Stimulated activated CD4-positive, alpha-beta T cell treated with anti-CD3 and anti-CD28 coated beads, Interleukin-1b, Interleukin-23, amount 100 ng/mL, for 48 hours (primary cell): ENCODE results near the gene PRMT2.

ENCODE experiments used
- DNase-seq: peaks from one replicate; pipeline ENCODE4 v3.0.0-alpha.2; 2020

Gene PRMT2

DNA sequence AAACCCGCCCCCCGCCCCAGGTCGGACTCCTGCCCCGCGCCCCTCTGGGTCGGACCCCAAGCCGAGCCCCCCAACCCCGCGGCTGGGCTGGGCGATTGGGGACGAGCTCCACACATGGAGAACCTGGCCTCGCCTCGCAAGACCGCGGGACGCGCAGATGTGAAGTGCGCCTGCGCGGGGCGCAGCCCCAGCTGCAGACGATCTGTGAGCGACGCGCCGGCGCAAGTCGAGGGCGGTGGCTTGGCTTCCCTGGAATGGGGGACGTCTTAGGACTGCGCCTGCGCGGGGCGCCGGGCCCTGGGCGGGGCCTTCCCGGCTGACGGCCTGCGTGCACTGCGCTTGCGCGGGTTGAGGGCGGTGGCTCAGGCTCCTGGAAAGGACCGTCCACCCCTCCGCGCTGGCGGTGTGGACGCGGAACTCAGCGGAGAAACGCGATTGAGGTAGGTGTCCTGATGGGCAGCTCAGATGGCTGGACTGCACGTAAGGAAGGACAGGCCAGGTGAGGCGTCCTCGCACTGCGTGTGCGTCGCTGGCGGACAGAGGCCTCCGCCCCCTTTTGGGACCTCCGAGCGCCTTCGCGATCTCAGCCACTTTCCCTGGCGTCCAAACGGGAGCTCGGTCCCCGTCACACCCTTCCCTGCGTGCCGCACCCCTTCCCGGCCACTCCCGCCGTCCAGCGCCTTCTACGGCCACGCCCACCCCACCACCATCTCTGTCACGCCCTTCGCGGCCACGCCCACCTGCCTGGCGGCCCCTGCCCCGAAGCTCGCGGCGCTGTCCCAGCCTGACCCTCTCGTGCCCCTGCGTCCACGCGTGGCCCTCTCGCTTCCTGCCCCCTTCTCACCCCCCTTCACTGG, at the start of gene PRMT2:
Gene PRMT2, plus strand, starts transcription at position 351 of the 857 bp plus-strand sequence. CDS start 1,278 bp downstream, outside the sequence.
- DNase-seq: peak; percentile 97

DNA sequence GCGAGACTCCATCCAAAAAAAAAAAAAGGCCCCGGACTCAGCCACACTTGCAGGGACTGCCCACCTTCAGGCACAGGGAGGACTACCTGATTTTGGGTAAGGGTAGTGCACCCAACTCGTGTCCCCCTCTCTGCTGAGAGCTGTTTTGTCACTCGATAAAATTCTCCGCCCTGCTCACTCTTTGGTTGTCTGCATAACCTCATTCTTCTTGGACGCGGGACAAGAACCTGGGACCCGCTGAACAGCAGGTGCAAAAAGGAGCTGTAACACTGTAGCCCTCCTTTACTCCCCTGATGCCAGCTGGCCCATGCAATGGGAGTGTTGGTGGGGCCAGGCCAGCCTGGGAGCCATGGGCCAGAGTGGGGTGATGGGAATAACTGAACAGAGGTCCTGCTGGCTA, 41.2 kb upstream of the PRMT2 start:
- no peak for DNase-seq

DNA sequence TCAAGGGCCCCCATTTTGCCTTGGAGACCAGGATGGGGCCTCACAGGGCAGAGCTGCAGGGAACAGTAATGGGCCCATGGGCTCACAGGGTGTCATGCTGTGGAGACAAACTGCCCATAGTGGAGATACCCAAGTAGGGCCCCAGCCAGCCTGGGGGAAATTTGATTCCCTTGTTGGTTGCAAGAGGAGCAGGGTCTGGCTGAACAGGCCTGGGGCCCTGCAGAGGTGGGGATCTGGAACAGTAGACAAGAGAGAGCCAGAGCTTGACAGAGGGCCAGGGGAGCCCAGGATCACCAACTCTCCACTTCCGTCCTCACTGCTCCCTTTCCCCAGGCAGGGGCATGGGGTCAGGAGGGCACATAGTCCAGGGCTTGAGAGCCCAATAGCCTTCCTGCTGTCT, 39.3 kb upstream of the PRMT2 start:
- DNase-seq: no peak

- no peak for DNase-seq
These were observed 38.4 kb upstream of the PRMT2 start for GRCh38 chr21:46597031-46597430.

- no peak for DNase-seq
These were observed 37.6 kb upstream of the PRMT2 start for GRCh38 chr21:46597896-46598343.

- DNase-seq: no peak
These were observed 36.6 kb upstream of the PRMT2 start for GRCh38 chr21:46598581-46599572.

GRCh38 chr21:46600305-46600704, 35.2 kb upstream of the PRMT2 start:
- no peak for DNase-seq

GRCh38 chr21:46600978-46601377, 34.5 kb upstream of the PRMT2 start:
- no peak for DNase-seq

- DNase-seq: no peak
These were observed 32.2 kb upstream of the PRMT2 start for GRCh38 chr21:46603228-46603627.

- DNase-seq: no peak
These were observed 31.0 kb upstream of the PRMT2 start for GRCh38 chr21:46604329-46604974.

GRCh38 chr21:46604975-46605766, 30.3 kb upstream of the PRMT2 start, which contains the start of gene S100B:
S100B (minus strand) TSS chr21:46605082; CDS start chr21:46602415, 2,667 bp downstream.
- no peak for DNase-seq

DNA sequence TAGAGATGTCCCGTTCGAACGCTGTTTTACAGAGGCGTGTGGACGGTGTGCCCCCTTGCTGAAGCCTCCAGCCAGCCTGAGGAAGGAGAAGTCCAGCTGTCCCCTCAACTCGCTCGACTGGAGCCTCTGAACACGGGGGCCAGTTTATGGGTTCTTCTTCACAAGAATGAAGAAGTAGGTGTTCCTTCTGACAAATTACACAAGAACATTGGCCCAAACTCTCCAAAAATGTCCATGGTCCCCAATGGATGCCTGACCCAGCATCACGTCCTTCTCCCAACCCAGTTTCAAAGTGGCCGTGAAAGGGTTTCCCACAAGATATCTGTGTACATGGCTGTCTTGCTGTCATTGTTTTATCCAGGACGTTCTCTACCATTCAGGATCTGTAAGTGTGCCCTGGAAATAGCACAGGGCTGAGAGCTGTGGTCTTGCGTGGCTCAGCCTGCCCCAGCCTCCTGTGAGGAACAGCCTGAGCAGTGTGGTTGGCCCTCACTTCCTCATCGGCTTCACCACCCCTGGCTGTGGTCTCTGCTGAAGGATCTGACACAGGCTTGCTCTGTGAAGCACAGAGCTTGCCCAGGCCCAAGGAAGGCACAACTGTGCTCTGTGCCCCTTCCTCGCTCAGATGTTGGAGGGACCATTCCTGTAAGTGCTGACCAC, 29.6 kb upstream of the PRMT2 start:
- DNase-seq: peak; percentile 24

GRCh38 chr21:46606427-46606813, 29.1 kb upstream of the PRMT2 start:
- DNase-seq: no peak

GRCh38 chr21:46607636-46608035, 27.8 kb upstream of the PRMT2 start:
- no peak for DNase-seq

GRCh38 chr21:46608672-46609111, 26.8 kb upstream of the PRMT2 start:
- DNase-seq: no peak

GRCh38 chr21:46610018-46610701, 25.3 kb upstream of the PRMT2 start:
- DNase-seq: no peak

DNA sequence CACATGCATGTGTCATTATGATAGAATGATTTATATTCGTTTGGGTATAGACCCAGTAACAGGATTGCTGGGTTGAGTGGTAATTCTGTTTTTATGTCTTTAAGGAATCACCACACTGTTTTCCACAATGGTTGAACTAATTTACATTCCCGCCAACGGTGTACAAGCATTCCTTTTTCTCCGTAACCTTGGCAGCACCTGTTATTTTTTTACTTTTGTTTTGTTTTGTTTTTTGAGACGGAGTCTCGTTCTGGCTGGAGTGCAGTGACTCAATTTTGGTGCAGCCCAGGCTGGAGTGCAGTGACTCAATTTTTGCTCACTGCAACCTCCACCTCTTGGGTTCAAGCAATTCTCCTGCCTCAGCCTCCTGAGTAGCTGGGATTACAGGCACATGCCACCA, 22.1 kb upstream of the PRMT2 start:
- no peak for DNase-seq

DNA sequence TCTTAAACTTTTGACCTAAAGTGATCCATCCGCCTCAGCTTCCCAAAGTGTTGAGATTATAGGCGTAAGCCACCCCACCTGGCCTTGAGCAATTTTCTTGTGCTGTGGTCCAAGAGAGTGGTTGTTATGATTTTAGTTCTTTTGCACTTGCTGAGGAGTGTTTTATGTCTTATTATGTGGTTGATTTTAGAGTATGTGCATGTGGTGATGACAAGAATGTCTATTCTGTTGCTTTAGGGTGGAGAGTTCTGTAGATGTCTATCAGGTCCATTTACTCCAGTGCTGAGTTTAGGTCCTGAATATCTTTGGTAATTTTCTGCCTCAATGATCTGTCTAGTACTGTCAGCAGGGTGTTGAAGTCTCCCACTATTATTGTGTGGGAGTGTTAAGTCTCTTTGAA, 19.4 kb upstream of the PRMT2 start:
- no peak for DNase-seq

GRCh38 chr21:46616656-46617055, 18.8 kb upstream of the PRMT2 start:
- DNase-seq: no peak

DNA sequence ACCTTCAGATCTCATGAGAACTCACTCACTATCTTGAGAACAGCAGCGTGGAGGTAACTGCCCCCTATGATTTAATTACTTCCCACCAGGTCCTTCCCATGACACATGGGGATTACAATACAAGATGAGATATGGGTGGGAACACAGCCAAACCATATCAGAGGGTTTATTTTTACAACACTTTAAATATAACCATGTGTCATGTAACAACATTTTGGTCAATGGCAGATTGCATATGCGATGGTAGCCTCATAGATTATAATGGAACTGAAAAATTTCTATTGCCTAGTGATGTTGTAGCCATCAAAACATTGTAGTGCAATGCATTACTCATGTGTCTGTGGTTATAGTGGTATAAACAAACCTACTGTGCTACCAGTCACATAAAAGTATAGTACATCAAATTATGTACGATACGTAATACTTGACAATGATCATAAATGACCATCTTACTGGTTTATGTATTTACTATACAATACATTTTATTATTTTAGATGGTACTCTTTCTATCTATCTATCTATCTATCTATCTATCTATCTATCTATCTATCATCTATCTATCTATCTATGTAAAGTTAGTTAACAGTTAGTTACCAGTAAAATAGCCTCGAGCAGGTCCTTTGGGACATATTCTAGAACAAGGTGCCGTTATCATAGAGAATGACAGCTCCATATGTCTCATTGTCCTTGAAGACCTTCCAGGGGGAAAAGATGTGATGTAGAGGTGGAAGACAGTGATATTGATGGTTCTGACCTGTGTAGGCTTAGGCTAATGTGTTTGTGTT, 18.0 kb upstream of the PRMT2 start:
- no peak for DNase-seq
